Natural killer cell (primary cell): ENCODE results near the gene PDE3A. TPM values are rescaled to one million over a fixed set of nuclear protein-coding genes. Genes with fewer than 3 reads are reported as not detected.

Experiments
- ATAC-seq, 3 donors: fragments of 150-1000 bp in 2 of 3; fragments of 200-7000 bp in 1 of 3; cut with Tn5 transposase; 1 replicate in 1 of 3; 2 replicates in 2 of 3; pipeline ENCODE4 v1.10.0; 2021; ENCODE audit warnings: mild to moderate bottlenecking in 2 of 3, moderate library complexity in 2 of 3
- DNase-seq, 2 donors: peaks; one replicate each; pipeline versions ENCODE4 v3.0.0 to v3.0.0-alpha.2; 2013 to 2021; ENCODE audit warnings: mixed read lengths in 1 of 2
- H3K27ac ChIP-seq: one replicate; pipeline ENCODE4 v1.5.1; 2013; ENCODE audit warnings: mild to moderate bottlenecking, low read length
- H3K27me3 ChIP-seq: one replicate; pipeline ENCODE4 v1.6.1; 2013; ENCODE audit warnings: low read length; ENCODE audit not compliant: control insufficient read depth, insufficient read depth
- H3K36me3 ChIP-seq: one replicate; pipeline ENCODE4 v1.6.1; 2013; ENCODE audit warnings: low read length; ENCODE audit not compliant: control insufficient read depth, insufficient read depth
- H3K4me1 ChIP-seq: one replicate; pipeline ENCODE4 v1.6.1; 2013; ENCODE audit warnings: low read length; ENCODE audit not compliant: control insufficient read depth, insufficient read depth
- H3K4me3 ChIP-seq: one replicate; pipeline ENCODE4 v1.5.1; 2013; ENCODE audit warnings: low read length
- H3K9me3 ChIP-seq: one replicate; pipeline ENCODE4 v1.6.1; 2013; ENCODE audit warnings: low read length; ENCODE audit not compliant: control insufficient read depth, insufficient read depth
- H3K27ac Mint-ChIP-seq, 2 donors: one replicate each; pipeline ENCODE4 v1.8.0; 2022; ENCODE audit warnings: mild to moderate bottlenecking in 2 of 2, mixed read lengths in 2 of 2, moderate library complexity in 1 of 2
- H3K27me3 Mint-ChIP-seq, 2 donors: one replicate each; pipeline ENCODE4 v1.8.0; 2022; ENCODE audit warnings: low read depth in 2 of 2, mixed read lengths in 2 of 2
- H3K36me3 Mint-ChIP-seq: one replicate; pipeline ENCODE4 v1.8.0; 2022; ENCODE audit warnings: mixed read lengths
- H3K4me1 Mint-ChIP-seq, 2 donors: one replicate each; pipeline ENCODE4 v1.8.0; 2022; ENCODE audit warnings: mixed read lengths in 2 of 2
- H3K4me3 Mint-ChIP-seq: one replicate; pipeline ENCODE4 v1.8.0; 2022; ENCODE audit warnings: mild to moderate bottlenecking, moderate library complexity, mixed read lengths
- H3K9me3 Mint-ChIP-seq, 2 donors: one replicate each; pipeline ENCODE4 v1.8.0; 2022; ENCODE audit warnings: mixed read lengths in 2 of 2
- CTCF ChIP-seq: fragments of 200-600 bp; IDR thresholded peaks from one replicate; pipeline ENCODE4 v1.8.0; 2022; ENCODE audit warnings: antibody characterized with exemption
- WGBS: methylation state at CpG from one replicate; pipeline ENCODE4 v1.1.7; 2013; ENCODE audit warnings: missing lambda C conversion rate; ENCODE audit not compliant: insufficient coverage; 5-methylcytosine and 5-hydroxymethylcytosine counted together
- intact Hi-C: fragments of 100-400 bp; cut with micrococcal nuclease; formaldehyde crosslinking; loops from one replicate; pipeline ENCODE4 v1.14.2; 2022
- total RNA-seq, 4 donors: library from RNA; stranded (reverse); fragments of 120-200 nt in 1 of 4; gene quantifications; one replicate each; pipeline versions ENCODE4 v1.2.3 to v1.2.4, GENCODE V29; 2013 to 2022

The PDE3A gene
- total RNA-seq, 3 donors from 2014 or later (not counting 1 experiment from before 2014, with no cell fraction given): 0.20 to 0.28 (median 0.27) TPM

- ATAC-seq (no peak), DNase-seq (no peak)
- intact Hi-C loops: no loop called here
- Histone ChIP-seq H3K9me3 (no peaks in the 10 kb centered on the region), H3K4me3 (no peak overlapping the region), H3K27ac (no peak overlapping the region), H3K27me3 (no peaks in the 10 kb centered on the region), H3K36me3 (no peaks in the 10 kb centered on the region), H3K4me1 (no peaks in the 10 kb centered on the region)
- H3K9me3 Mint-ChIP-seq: no peaks in the 10 kb centered on the region
- 92% methylated on average over 6 of the region's 6 CpGs for WGBS
- H3K4me1 Mint-ChIP-seq: no peaks in the 10 kb centered on the region
- peaks cover 10 to 39% of the 10 kb centered on the region in 2 donors for H3K27me3 Mint-ChIP-seq
- no peak overlapping the region for H3K4me3 Mint-ChIP-seq
- H3K27ac Mint-ChIP-seq: no peak overlapping the region
- no peak for TF ChIP-seq CTCF
- no peaks in the 10 kb centered on the region for H3K36me3 Mint-ChIP-seq
Measured at GRCh38 chr12:20453756-20454310, 85.5 kb downstream of the PDE3A start.

- H3K27me3 Mint-ChIP-seq: peaks cover 10 to 39% of the 10 kb centered on the region in 2 donors
- Histone ChIP-seq H3K9me3 (no peaks in the 10 kb centered on the region), H3K4me1 (no peaks in the 10 kb centered on the region), H3K27me3 (no peaks in the 10 kb centered on the region), H3K4me3 (no peak overlapping the region), H3K27ac (no peak overlapping the region), H3K36me3 (no peaks in the 10 kb centered on the region)
- H3K27ac Mint-ChIP-seq: no peak overlapping the region
- whole genome bisulfite sequencing: 56% methylated on average over 3 of the region's 4 CpGs
- no peaks in the 10 kb centered on the region for H3K9me3 Mint-ChIP-seq
- DNase-seq (no peak), ATAC-seq (no peak)
- TF ChIP-seq CTCF: no peak
- no peaks in the 10 kb centered on the region for H3K4me1 Mint-ChIP-seq
- intact Hi-C loops: no loop called here
- no peaks in the 10 kb centered on the region for H3K36me3 Mint-ChIP-seq
- no peak overlapping the region for H3K4me3 Mint-ChIP-seq
Measured at GRCh38 chr12:20455001-20455706, 86.8 kb downstream of the PDE3A start.

- intact Hi-C loops: no loop called here
- Mint-ChIP-seq H3K4me3 (no peak overlapping the region), H3K27me3 (peaks cover 10 to 32% of the 10 kb centered on the region in 2 donors), H3K9me3 (no peaks in the 10 kb centered on the region), H3K4me1 (no peaks in the 10 kb centered on the region), H3K27ac (no peak overlapping the region), H3K36me3 (no peaks in the 10 kb centered on the region)
- no CpG with 5 or more reads among the region's 2 CpGs for WGBS
- no peaks in the 10 kb centered on the region for H3K4me1 ChIP-seq
- no peak overlapping the region for H3K27ac ChIP-seq
- no peak for DNase-seq
- H3K4me3 ChIP-seq: no peak overlapping the region
- no peaks in the 10 kb centered on the region for H3K36me3 ChIP-seq
- ATAC-seq: no peak
- no peak for TF ChIP-seq CTCF
- no peaks in the 10 kb centered on the region for H3K27me3 ChIP-seq
- no peaks in the 10 kb centered on the region for H3K9me3 ChIP-seq
Measured at GRCh38 chr12:20457582-20457981, 89.2 kb downstream of the PDE3A start.
